ENCODE data around the gene RASAL2.
"Not testable (repeated sequence)": the region's sequence is repeated elsewhere in the genome, so short reads cannot be mapped to it uniquely, and the experiment has no call there.

RASAL2 gene

GRCh38 chr1:178168536-178168935 lies 74.6 kb downstream of the RASAL2 start:
- no peak for DNase-seq

GRCh38 chr1:178169649-178170048 lies 75.7 kb downstream of the RASAL2 start:
- DNase-seq: no peak

- DNase-seq: no peak
These were observed 79.0 kb downstream of the RASAL2 start for GRCh38 chr1:178172939-178173338.

GRCh38 chr1:178174539-178174938 lies 80.6 kb downstream of the RASAL2 start:
- DNase-seq: no peak

GRCh38 chr1:178180405-178180804 lies 86.5 kb downstream of the RASAL2 start:
- DNase-seq: no peak

GRCh38 chr1:178183796-178184195 lies 89.9 kb downstream of the RASAL2 start:
- no peak for DNase-seq

GRCh38 chr1:178188306-178188705 lies 94.4 kb downstream of the RASAL2 start:
- no peak for DNase-seq

- no peak for DNase-seq
These were observed 95.9 kb downstream of the RASAL2 start for GRCh38 chr1:178189814-178190213.

GRCh38 chr1:178190881-178191280 lies 97.0 kb downstream of the RASAL2 start:
- no peak for DNase-seq

- DNase-seq: no peak
These were observed 98.8 kb downstream of the RASAL2 start for GRCh38 chr1:178192686-178193085.

- DNase-seq: no peak
These were observed 102.7 kb downstream of the RASAL2 start for GRCh38 chr1:178196631-178197030.

- DNase-seq: not testable (repeated sequence)
These were observed 108.2 kb downstream of the RASAL2 start for GRCh38 chr1:178202095-178202494.

- DNase-seq: not testable (repeated sequence)
These were observed 108.6 kb downstream of the RASAL2 start for GRCh38 chr1:178202546-178202945.

- not testable (repeated sequence) for DNase-seq
These were observed 114.5 kb downstream of the RASAL2 start for GRCh38 chr1:178208269-178208856.

GRCh38 chr1:178209935-178210334 lies 116.0 kb downstream of the RASAL2 start:
- DNase-seq: no peak

GRCh38 chr1:178218550-178218949 lies 124.6 kb downstream of the RASAL2 start:
- no peak for DNase-seq

- DNase-seq: no peak
These were observed 126.2 kb downstream of the RASAL2 start for GRCh38 chr1:178220094-178220493.

GRCh38 chr1:178223289-178223688 lies 129.4 kb downstream of the RASAL2 start:
- DNase-seq: no peak

- no peak for DNase-seq
These were observed 130.5 kb downstream of the RASAL2 start for GRCh38 chr1:178224358-178224757.

GRCh38 chr1:178230881-178231409 lies 137.0 kb downstream of the RASAL2 start:
- no peak for DNase-seq

- DNase-seq: no peak
These were observed 138.2 kb downstream of the RASAL2 start for GRCh38 chr1:178232108-178232507.

- no peak for DNase-seq
These were observed 139.0 kb downstream of the RASAL2 start for GRCh38 chr1:178232949-178233348.

GRCh38 chr1:178237121-178237520 lies 143.2 kb downstream of the RASAL2 start:
- DNase-seq: no peak

- DNase-seq: no peak
These were observed 145.0 kb downstream of the RASAL2 start for GRCh38 chr1:178238722-178239510.

Data from activated effector memory CD4-positive, alpha-beta T cell treated with Interleukin-2 at 50 U/mL for 16 hours (primary cell).